Activated naive CD4-positive, alpha-beta T cell (primary cell): Measurements from ENCODE around the gene CPNE5.

ENCODE experiments used
- DNase-seq, 4 experiments: peaks; one replicate each; lab custom pipeline; 2025; lab: John Stamatoyannopoulos, UW

CPNE5 gene

DNA sequence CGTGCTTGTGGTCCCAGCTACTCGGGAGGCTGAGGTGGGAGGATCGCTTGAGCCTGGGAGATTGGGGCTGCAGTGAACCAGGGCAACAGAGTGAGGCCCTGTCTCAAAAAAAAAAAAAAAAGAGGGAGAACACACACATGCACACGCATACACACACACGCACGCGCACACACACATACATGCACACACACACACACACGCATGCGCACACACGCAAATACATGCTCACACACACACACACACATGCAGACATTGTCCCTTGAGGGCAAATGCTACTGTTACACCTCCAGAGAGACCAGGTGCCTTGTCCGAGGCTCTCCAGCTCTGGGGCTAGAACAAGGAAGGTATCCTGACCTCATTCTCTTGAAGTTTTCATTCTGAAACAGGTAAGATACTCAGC, 77.1 kb downstream of the CPNE5 start:
- no peak for DNase-seq

DNA sequence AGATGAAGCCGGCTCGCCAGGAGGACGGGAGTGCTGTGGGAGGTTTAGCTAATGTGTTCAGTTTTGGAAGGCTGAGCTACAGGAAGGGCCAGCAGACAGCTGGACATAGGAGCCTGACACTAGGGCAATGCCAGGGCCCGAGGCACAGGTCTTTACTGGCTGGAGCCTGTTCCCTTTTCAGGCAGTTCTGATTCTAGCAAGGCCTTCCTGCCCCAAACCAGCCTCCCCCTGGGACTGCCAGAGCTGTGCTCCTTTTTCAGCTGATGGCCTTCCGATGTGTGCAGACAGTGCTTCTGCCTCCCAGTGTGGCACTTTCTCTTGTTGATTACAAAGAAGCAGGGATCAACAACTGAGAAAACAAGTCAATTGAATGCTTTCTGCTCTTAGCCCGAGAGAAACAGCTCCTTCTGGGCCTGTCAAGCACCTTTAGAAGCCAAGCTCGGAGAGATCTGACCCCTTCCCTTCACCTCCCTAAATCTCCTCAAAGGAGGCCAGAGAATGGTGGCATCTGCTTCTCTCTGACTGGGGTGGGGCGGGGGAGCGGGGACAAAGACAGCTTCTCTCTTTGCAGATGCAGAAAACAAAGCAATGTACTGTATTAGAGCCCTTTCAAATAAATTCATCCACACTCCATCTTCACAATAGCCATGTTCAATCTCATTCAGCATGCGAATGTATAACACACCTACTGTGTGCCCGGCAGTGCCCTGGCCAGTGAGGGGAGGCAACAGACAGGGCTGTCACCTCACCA, 78.4 kb downstream of the CPNE5 start:
- DNase-seq, result no peak

- DNase-seq, result peak; percentile 49 to 74 (median 59)
Measured at GRCh38 chr6:36759148-36759759, 80.0 kb downstream of the CPNE5 start.

- DNase-seq, result no peak
Measured at GRCh38 chr6:36758516-36759147, 80.6 kb downstream of the CPNE5 start.

GRCh38 chr6:36757943-36758508, 81.2 kb downstream of the CPNE5 start:
- DNase-seq, result no peak

- DNase-seq, result no peak
Measured at GRCh38 chr6:36757206-36757605, 82.0 kb downstream of the CPNE5 start.

DNA sequence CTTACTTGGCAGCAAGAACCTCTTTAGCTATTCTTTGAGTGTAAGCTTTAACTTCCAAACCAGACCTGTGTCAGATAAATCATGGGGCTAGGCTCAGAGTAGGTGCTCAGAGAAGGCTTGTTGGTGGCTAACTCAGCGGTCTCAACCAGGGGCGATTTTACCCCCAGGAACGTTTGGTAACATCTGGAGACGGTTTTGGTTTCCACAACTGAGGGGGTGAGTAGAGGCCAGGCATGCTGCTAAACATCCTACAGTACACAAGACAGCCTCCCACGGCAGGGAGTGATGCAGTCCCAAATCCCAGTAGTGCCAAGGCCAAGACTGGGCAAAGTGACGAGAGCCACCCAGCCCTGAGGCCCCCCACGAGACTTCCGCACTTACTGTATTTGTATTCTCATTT, 82.5 kb downstream of the CPNE5 start:
- DNase-seq, result no peak

- peak in 2 of 4 experiments; percentile 12 to 32 for DNase-seq
Measured at GRCh38 chr6:36755435-36756348, 83.6 kb downstream of the CPNE5 start.

DNA sequence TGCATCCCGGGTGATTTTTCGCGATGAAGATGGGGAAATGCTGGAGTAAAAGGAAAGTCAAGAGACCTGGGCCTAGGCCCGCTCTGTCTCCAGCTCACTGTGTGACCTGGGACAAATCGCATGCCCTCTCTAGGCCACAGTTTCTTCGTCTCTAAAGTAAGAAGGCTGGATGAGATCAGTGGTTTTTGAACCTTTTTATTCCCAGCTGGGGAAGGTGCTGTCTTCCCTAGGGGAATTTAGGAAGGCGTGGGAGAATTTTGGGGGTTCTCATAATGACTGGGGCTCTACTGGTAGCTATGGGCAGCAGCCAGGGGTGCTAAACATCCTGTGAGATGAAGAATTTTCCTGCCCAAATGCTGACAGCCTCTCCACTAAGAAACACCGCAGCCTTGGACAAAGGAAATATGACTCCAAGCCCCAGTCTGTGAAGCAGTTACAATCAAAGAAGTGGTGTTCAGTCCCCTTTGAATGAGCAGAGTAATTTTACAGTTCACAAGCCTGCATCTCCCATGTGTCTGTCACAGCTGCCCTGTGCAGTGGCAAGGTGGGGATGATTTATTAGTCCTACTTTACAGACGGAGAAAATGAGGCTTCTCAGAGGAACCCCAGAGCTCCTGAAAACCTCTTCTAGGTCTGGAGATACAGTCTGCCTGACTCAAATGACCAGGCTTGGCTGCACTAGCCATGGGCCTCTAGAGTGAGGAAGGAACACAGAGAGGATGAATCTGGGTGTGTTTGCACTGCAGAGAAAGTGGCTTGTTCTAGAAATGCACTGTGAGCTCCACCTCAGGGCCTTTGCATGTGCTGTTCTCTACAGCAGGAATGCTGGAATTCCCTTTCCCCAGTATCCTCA, 84.4 kb downstream of the CPNE5 start:
- no peak for DNase-seq

DNA sequence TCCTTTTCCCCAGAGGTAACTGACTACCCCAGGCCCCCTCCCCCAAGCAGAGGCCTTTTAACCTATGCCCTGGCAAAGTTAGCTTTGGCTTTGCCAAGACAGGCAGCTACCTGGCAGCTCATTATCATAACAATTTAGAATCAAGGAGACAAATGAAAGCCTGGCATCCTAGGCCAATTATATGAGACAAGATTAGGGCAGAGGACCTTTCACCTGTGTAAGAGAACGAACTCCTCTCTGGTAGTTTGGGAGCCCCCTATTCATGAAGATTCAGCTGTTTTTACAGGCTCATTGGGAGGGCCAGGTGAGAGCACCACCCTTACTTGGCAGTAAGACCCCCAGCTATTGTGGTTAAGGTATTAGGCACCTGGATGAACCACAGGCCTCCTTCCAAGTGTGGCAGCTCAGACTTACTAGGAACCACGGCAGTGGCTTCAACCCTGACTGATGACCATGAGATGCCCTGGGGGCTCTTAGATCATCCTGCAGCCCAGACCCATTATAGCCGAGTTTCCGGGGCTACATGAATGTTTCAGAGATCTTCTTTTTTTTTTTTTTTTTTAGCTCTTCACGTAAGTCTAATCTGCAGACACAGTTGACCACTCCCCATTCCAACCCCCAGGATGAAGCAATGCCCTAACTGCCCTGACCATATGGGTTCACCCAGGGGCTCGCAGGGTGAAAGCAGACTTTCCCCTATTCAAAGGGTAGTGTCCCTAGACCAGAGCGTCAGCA, 85.4 kb downstream of the CPNE5 start:
- DNase-seq, result no peak

DNA sequence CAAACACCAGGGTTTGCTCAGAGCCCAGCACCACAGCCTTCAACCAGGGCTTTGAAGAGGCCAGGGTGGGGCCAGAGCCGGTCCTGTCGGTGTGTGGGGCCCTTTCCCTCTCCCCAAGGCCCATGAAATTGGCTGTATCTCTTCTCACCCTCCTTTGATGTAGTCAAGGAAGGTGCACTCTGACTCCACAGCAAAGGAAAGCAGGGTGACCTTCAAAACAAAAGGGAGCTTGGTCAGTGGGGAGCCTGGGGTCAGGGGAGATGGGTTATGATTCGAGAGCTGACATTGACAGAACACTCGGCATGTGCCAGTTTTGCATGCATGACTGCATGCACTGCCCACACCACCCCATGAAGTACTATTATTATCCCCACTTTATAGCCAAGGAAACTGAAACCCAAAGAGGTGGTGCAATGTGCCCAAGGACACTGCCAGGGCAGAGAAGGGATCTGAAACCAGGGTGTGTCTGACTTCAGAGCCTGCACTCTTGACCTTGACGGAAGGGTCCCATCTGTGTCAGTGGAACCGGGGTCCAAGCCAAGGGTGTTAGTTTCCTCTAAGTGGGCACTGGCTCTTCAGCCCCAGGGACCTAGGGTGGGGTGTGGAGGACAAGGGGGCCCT, 86.2 kb downstream of the CPNE5 start:
- no peak for DNase-seq

- DNase-seq, result no peak
Measured at GRCh38 chr6:36752187-36752885, 86.9 kb downstream of the CPNE5 start.

DNA sequence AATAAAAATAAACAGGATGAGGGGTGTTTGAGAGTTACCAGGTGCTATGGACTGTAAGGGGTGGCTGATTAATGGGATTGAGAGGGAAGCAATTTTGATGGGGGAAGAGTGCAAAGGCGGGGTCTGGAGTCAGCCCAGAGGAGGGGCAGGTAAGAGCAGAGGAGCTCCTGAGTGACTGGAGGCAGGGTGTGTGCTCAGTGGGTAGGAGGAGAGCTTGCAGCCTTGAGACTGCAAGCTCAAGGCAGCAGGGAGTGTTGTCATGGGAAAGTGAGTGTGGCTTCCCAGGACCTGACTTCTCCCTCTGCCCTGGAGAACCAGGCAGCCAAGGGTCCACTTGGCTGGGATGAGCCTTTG, 87.4 kb downstream of the CPNE5 start:
- no peak for DNase-seq

- DNase-seq, result no peak
Measured at GRCh38 chr6:36751091-36751490, 88.2 kb downstream of the CPNE5 start.

DNA sequence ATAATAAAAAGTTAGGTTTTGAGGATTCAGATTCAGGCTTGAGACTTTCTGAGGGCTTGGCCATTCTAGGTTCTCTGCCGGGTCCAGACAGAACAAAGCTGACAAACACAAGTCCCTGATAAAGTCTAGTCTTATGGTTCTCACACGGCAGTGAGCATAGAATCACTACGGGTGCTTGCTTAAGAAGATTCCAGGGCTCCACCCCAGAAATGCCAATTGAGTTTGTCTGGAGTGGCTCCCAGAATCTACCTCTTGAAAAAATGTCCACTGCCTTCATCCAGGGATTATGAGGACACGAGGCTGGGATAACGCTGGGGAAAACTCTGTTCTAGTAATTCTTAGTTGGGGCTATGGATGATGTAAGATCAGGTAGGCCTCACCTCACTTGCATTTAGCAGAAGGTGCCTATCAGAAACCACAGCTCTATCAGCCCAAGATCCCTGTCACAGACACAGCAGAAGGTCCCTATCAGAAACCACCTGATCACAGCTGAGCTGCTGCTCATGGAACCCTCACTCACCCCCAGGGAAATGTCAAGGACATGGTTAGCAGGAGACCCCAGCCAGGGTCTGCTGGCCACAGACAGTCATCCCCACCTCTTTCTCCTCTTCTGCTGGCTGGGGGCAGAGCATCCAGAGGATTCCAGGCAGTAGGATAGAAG, 89.3 kb downstream of the CPNE5 start:
- no peak for DNase-seq

DNA sequence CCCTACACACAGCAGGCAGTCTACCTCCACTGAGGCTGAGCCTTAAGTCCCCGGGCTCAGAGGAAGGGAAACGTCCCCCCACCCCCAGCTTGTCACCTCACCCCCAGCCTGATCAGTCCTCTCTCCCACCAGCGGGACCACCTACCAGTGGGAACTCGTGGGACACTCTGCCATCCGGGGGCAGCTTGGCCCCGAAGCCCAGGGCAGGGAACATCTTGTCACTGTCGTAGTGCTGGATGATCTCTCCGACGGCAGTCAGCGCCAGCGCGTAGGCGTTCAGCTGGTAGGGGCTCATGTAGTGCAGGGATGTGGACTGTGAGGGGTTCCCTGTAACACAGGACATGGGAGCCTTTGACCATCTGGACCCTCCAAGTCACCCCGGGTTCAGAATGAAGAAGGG, 93.0 kb downstream of the CPNE5 start:
- no peak for DNase-seq

DNA sequence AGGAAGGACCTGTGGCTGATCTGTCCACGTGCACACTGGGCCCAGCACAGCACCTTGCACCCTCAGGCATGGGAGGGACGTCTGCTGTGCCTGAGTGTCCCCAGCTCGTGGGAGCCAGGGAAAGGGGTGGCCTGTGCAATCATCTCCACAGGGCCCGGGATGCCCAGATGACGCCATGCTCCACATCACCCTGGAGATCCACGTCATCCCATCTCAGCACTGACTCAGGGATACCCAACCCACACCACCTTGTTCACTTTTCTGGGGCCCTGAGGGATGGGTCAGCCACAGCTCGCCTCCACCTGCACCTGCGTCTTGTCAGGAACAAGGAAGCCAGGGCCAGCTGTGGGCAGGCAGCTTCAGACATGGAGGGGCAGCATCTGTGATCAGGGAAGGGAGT, 93.4 kb downstream of the CPNE5 start:
- DNase-seq, result no peak

- no peak for DNase-seq
Measured at GRCh38 chr6:36745283-36745682, 94.0 kb downstream of the CPNE5 start.

DNA sequence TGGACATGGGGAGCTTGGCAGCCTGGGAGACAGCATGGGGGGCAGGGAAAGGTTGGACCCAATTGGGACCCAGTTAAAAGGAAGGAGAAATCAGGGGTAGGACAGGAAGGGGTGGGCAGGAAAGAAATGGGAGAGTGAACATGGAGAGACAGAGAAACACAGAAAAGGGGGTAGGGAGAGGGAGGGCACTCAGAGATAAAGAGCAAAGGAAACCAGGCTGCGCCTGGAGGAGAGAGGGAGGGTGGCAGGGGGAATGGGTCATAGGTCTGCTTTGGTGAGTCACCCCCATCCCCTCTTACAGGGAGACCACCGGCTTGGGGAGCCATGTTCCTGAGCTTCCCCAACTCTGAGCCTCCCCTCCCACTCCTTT, 95.0 kb downstream of the CPNE5 start:
- DNase-seq, result no peak
